Right forelimb (tissue), 1 donor: Measurements from ENCODE around the gene SCUBE1.
A peak's percentile ranks its signal among the peaks of the same experiment; 100 is the strongest.

Experiments used
- DNase-seq: peaks from one replicate; pipeline ENCODE4 v3.0.0-alpha.2; 2018

The SCUBE1 gene

GRCh38 chr22:43234264-43234988 is 108.7 kb downstream of the SCUBE1 start:
- no peak for DNase-seq

- DNase-seq, result no peak
These were observed 109.6 kb downstream of the SCUBE1 start for GRCh38 chr22:43233529-43233928.

GRCh38 chr22:43232445-43232844 is 110.7 kb downstream of the SCUBE1 start:
- DNase-seq, result no peak

GRCh38 chr22:43231724-43232034 is 111.5 kb downstream of the SCUBE1 start:
- no peak for DNase-seq

- peak; percentile 74 for DNase-seq
These were observed 112.0 kb downstream of the SCUBE1 start for GRCh38 chr22:43230971-43231723.

- no peak for DNase-seq
These were observed 112.6 kb downstream of the SCUBE1 start for GRCh38 chr22:43230571-43230970.

GRCh38 chr22:43228863-43229262 is 114.3 kb downstream of the SCUBE1 start:
- DNase-seq, result no peak

GRCh38 chr22:43228330-43228729 is 114.8 kb downstream of the SCUBE1 start:
- DNase-seq, result no peak

- no peak for DNase-seq
These were observed 115.9 kb downstream of the SCUBE1 start for GRCh38 chr22:43227239-43227630.

- peak; percentile 69 for DNase-seq
These were observed 116.6 kb downstream of the SCUBE1 start for GRCh38 chr22:43226377-43227238.

- DNase-seq, result no peak
These were observed 117.6 kb downstream of the SCUBE1 start for GRCh38 chr22:43225609-43226008.

GRCh38 chr22:43222987-43223386 is 120.2 kb downstream of the SCUBE1 start:
- no peak for DNase-seq

- no peak for DNase-seq
These were observed 120.9 kb downstream of the SCUBE1 start for GRCh38 chr22:43222262-43222661.

GRCh38 chr22:43220625-43221380 is 122.4 kb downstream of the SCUBE1 start:
- no peak for DNase-seq

GRCh38 chr22:43218786-43219185 is 124.4 kb downstream of the SCUBE1 start:
- no peak for DNase-seq

- DNase-seq, result no peak
These were observed 125.7 kb downstream of the SCUBE1 start for GRCh38 chr22:43217285-43218030.

- no peak for DNase-seq
These were observed 126.4 kb downstream of the SCUBE1 start for GRCh38 chr22:43216738-43217137.

GRCh38 chr22:43213962-43214361 is 129.2 kb downstream of the SCUBE1 start:
- no peak for DNase-seq

GRCh38 chr22:43213051-43213450 is 130.1 kb downstream of the SCUBE1 start:
- no peak for DNase-seq

- DNase-seq, result no peak
These were observed 130.7 kb downstream of the SCUBE1 start for GRCh38 chr22:43212434-43212952.

GRCh38 chr22:43211941-43212433 is 131.2 kb downstream of the SCUBE1 start:
- DNase-seq, result no peak
